Measurements from ENCODE around the gene CALML4.
"Not testable (repeated sequence)": the region's sequence is repeated elsewhere in the genome, so short reads cannot be mapped to it uniquely, and the experiment has no call there.

CALML4 gene

DNA sequence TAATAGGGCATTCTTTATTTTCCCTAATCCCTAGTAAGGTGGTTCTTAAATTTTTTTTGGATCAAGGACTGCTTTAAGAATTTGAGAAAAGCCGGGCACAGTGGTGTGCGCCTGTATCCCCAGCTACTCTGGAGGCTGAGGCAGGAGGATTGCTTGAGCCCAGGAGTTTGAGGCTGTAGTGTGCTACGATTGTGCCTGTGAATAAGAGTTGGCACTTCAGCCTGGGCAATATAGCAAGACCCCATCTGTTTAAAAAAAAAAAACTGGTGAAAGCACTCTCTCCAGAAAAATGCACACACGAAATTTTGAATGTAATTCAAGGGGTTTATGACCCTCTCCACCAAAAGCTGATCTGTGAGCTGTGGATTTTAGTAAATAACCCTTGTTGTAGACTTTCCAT, 32.0 kb downstream of the CALML4 start:
- H3K27ac ChIP-seq: no peak overlapping the region
- POLR2A ChIA-PET (ENCODE audit: low non-redundant PET): no interaction called here
- TF ChIP-seq CTCF (conservative IDR thresholded peaks at IDR 0.05; ENCODE audit: low read depth): no peak
- no peak for DNase-seq (ENCODE audit: low spot score)
- CTCF ChIA-PET: interaction anchor here (0.6 to 1.0 kb wide), 3 partner anchors 18 to 217 kb away, joined by 4 to 5 read pairs (median 5); no protein-coding TSS in a partner anchor

DNA sequence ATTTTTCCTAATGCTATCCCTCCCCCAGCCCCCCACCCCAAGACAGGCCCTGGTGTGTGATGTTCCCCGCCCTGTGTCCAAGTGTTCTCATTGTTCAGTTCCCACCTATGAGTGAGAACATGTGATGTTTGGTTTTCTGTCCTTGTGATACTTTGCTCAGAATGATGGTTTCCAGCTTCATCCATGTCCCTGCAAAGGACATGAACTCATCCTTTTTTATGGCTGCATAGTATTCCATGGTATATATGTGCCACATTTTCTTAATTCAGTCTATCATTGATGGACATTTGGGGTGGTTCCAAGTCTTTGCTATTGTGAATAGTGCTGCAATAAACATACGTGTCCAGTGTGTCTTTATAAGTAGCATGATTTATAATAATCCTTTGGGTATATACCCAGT, 33.1 kb downstream of the CALML4 start:
- DNase-seq (ENCODE audit: low spot score); H3K27ac ChIP-seq; POLR2A ChIA-PET (ENCODE audit: low non-redundant PET): not testable (repeated sequence)
- CTCF ChIA-PET: interaction anchor here (1.0 kb wide), 1 partner anchor 17 kb away, joined by 5 read pairs; no protein-coding TSS in a partner anchor

DNA sequence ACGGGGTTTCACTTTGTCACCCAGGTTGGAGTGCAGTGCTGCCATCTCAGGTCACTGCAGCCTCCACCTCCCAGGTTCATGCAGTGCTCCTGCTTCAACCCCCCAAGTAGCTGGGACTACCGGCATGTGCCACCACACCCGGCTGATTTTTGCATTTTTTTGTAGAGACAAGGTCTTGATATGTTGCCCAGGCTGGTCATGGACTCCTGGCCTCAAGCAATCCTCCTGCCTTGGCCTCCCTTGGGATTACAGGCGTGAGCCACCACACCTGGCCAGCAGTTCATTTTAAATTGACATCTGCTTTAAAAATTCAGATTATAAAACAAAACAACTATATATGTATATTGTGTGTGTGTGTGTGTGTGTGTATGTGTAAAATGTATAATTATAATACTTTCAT, 38.3 kb downstream of the CALML4 start:
- POLR2A ChIA-PET (ENCODE audit: low non-redundant PET): no interaction called here
- no peak for TF ChIP-seq CTCF (conservative IDR thresholded peaks at IDR 0.05; ENCODE audit: low read depth)
- H3K27ac ChIP-seq: no peak overlapping the region
- CTCF ChIA-PET: no interaction called here
- DNase-seq (ENCODE audit: low spot score): no peak

- ChIA-PET CTCF (interaction anchor here (0.5 to 1.1 kb wide), 2 partner anchors 8 to 779 kb away, joined by 3 to 4 read pairs; no protein-coding TSS in a partner anchor), POLR2A (ENCODE audit: low non-redundant PET) (no interaction called here)
- TF ChIP-seq CTCF (conservative IDR thresholded peaks at IDR 0.05; ENCODE audit: low read depth): no peak
- H3K27ac ChIP-seq: no peak overlapping the region
- DNase-seq (ENCODE audit: low spot score): no peak
Measured at GRCh38 chr15:68163191-68163590, 41.9 kb downstream of the CALML4 start.

- DNase-seq (ENCODE audit: low spot score): no peak
- H3K27ac ChIP-seq: no peak overlapping the region
- CTCF ChIA-PET: no interaction called here
- POLR2A ChIA-PET (ENCODE audit: low non-redundant PET): no interaction called here
- no peak for TF ChIP-seq CTCF (conservative IDR thresholded peaks at IDR 0.05; ENCODE audit: low read depth)
Measured at GRCh38 chr15:68158046-68158628, 47.0 kb downstream of the CALML4 start.

DNA sequence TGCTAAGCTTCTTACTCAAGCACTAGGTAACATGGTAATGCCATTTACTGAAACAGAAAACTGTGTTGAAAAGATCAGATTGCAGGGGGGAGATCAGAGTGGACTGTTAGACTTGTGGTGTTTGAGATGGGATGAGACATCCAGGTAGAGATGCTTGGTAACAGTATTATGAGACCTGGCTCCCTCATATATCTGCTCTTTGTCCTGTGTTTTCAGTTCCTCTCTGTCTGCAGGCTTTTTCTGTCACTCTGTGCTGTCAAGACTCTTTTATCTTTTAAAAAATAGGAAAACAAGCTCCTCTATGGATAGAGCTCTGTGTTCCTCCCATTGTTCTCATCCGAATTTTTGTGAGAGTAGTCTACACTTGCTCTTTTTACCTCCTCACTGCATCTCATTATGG, 48.1 kb downstream of the CALML4 start:
- CTCF ChIA-PET: interaction anchor here (1.0 kb wide), 1 partner anchor 294 kb away, joined by 5 read pairs; no protein-coding TSS in a partner anchor

More for the DNA sequence above, 48.1 kb downstream of the CALML4 start:
- TF ChIP-seq CTCF (conservative IDR thresholded peaks at IDR 0.05; ENCODE audit: low read depth): no peak
- no peak for DNase-seq (ENCODE audit: low spot score)
- no peak overlapping the region for H3K27ac ChIP-seq
- POLR2A ChIA-PET (ENCODE audit: low non-redundant PET): no interaction called here

All from RWPE1 (cell line).